Body of pancreas (tissue), 4 donors: ENCODE results near the gene SBNO2. TPM values are rescaled to one million over a fixed set of nuclear protein-coding genes. Genes with fewer than 3 reads are reported as not detected.

Experiments
- ATAC-seq: fragments of 150-250 bp; one replicate; pipeline ENCODE4 v1.9.1; 2016
- DNase-seq, 4 donors: peaks; one replicate each; pipeline ENCODE4 v3.0.0-alpha.2; 2019
- H3K27ac ChIP-seq, 4 donors: fragments of 200-600 bp; sonication (generic); 1 replicate in 3 of 4; 2 replicates in 1 of 4; pipeline versions ENCODE4 v1.5.1 to v1.6.1; 2016 to 2019; ENCODE audit warnings: mild to moderate bottlenecking in 1 of 4, mixed read lengths in 1 of 4, moderate library complexity in 1 of 4
- H3K27me3 ChIP-seq, 2 donors: fragments of 200-600 bp; sonication (generic); one replicate each; pipeline ENCODE4 v1.6.0; 2016; ENCODE audit warnings: mild to moderate bottlenecking in 1 of 2
- H3K36me3 ChIP-seq, 2 donors: fragments of 200-600 bp; sonication (generic); replicated peaks in 1 of 2; 2 replicates each; pipeline ENCODE4 v1.5.1; 2016; ENCODE audit warnings: low read depth in 2 of 2; ENCODE audit not compliant: insufficient read depth in 1 of 2
- H3K4me1 ChIP-seq: fragments of 200-600 bp; sonication (generic); one replicate; pipeline ENCODE4 v1.6.0; 2016
- H3K4me3 ChIP-seq, 2 donors: fragments of 200-600 bp; sonication (generic); 1 replicate in 1 of 2; 2 replicates in 1 of 2; pipeline ENCODE4 v1.5.1; 2016 to 2019
- H3K9me3 ChIP-seq, 3 donors: fragments of 200-600 bp; sonication (generic); 1 replicate in 2 of 3; 2 replicates in 1 of 3; pipeline ENCODE4 v1.5.1; 2016
- POLR2A ChIP-seq, 3 donors: fragments of 450-650 bp; IDR thresholded peaks; one replicate each; pipeline ENCODE4 v1.6.1; 2016; ENCODE audit warnings: antibody characterized with exemption in 3 of 3, mild to moderate bottlenecking in 2 of 3
- WGBS, 2 donors: methylation state at CpG; one replicate each; pipeline ENCODE4 v1.1.5; 2017; 5-methylcytosine and 5-hydroxymethylcytosine counted together
- intact Hi-C: fragments of 100-400 bp; cut with DNase I; formaldehyde crosslinking; loops from one replicate; pipeline ENCODE4 v1.15.1; 2023
- total RNA-seq, 2 donors: library from RNA; depleted of rRNA; stranded (reverse); fragments of >200 nt; gene quantifications; one replicate each; pipeline ENCODE4 v1.1.0, GENCODE V29; 2016
- TF ChIP-seq, protein P1 (sequence below), 7 experiments: fragments of 450-650 bp in 4 of 7; fragments of 200-600 bp in 3 of 7; sonication (generic) in 3 of 7; IDR thresholded peaks; one replicate each; pipeline ENCODE4 v1.5.1; 2016 to 2019; ENCODE audit warnings: antibody characterized with exemption in 7 of 7

The SBNO2 gene
- total RNA-seq, 2 donors from 2014 or later, result 14.0 to 30.7 TPM

DNA sequence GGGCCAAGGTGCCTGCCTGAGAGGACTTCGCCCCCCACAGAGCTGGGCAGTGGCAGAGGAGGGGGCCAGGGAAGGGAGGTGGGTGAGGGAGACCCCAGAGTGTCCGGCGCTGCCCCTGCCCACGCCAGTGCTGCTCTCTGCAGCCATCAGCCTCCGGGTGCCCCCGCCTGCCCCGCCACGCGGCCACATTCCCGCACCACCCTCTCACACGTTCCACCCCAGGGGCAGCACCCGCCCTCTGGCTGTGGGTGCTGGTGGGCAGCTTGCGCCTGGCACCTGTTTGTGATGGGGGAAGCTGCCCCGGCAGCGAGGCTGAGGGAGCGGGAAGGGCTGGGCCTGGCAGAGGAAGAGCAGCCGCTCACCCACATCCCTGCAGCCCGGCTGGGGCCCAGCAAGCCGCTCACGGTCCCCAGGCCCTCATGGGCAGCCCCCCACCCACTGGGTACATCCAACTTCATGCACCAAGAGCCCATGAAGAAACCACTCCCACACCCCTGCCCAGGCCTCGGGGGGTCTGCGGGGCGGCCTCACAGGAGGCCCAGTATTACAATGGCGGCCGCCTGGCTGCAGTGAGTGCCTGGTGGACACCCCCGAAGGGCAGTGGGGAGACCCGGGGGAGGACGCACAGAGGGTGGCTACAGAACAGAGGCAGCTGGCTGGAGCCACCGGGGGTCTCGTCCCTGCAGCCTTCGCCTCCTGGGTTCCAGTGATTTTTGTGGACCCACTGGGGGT is 14.0 kb downstream of the SBNO2 start:
- ATAC-seq (no peak), DNase-seq (no peak)
- Histone ChIP-seq H3K4me1 (peaks cover 15% of the 10 kb centered on the region), H3K9me3 (no peaks in the 10 kb centered on the region), H3K4me3 (no peak overlapping the region), H3K27ac (no peak overlapping the region), H3K27me3 (no peaks in the 10 kb centered on the region), H3K36me3 (no peaks in the 10 kb centered on the region)
- intact Hi-C loops, result no loop called here
- TF ChIP-seq, protein P1, sequence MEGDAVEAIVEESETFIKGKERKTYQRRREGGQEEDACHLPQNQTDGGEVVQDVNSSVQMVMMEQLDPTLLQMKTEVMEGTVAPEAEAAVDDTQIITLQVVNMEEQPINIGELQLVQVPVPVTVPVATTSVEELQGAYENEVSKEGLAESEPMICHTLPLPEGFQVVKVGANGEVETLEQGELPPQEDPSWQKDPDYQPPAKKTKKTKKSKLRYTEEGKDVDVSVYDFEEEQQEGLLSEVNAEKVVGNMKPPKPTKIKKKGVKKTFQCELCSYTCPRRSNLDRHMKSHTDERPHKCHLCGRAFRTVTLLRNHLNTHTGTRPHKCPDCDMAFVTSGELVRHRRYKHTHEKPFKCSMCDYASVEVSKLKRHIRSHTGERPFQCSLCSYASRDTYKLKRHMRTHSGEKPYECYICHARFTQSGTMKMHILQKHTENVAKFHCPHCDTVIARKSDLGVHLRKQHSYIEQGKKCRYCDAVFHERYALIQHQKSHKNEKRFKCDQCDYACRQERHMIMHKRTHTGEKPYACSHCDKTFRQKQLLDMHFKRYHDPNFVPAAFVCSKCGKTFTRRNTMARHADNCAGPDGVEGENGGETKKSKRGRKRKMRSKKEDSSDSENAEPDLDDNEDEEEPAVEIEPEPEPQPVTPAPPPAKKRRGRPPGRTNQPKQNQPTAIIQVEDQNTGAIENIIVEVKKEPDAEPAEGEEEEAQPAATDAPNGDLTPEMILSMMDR (IDR thresholded peaks at IDR 0.05), result no peak
- TF ChIP-seq POLR2A (IDR thresholded peaks at IDR 0.05), result no peak
- WGBS, 2 donors, result 86 to 90% methylated on average over 11 to 22 of the region's 31 CpGs

DNA sequence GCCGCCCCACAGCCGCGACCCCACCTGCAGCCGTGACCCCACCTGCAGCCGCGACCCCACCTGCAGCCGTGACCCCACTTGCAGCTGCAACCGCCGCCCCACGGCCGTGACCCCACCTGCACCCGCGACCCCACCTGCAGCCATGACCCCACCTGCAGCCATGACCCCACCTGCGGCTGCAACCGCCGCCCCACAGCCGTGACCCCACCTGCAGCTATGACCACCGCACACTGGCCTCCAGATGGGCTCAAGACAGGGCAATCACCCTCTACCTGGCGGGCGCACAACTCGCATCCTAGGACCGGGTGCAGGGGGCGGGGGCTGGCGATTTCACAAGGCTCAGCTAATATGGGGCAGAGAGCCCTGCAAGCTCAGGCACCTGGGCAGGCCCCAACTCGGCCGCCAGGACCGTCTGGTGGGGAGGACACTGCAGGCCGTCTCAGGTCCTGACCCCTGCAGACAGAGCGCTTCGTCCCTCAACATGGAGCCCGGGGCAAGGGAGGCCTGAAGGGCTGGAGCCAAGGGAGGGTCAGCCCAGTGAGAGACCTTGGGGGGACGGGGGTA is 15.1 kb downstream of the SBNO2 start:
- Histone ChIP-seq H3K27me3 (no peaks in the 10 kb centered on the region), H3K27ac (no peak overlapping the region), H3K4me3 (no peak overlapping the region), H3K4me1 (peaks cover 22% of the 10 kb centered on the region), H3K36me3 (no peaks in the 10 kb centered on the region), H3K9me3 (no peaks in the 10 kb centered on the region)
- DNase-seq (no peak), ATAC-seq (no peak)
- TF ChIP-seq, protein P1 (IDR thresholded peaks at IDR 0.05), result no peak
- no peak for TF ChIP-seq POLR2A (IDR thresholded peaks at IDR 0.05)
- 92 to 100% methylated on average over 2 to 22 of the region's 32 CpGs for WGBS, 2 donors
- intact Hi-C loops, result no loop called here

DNA sequence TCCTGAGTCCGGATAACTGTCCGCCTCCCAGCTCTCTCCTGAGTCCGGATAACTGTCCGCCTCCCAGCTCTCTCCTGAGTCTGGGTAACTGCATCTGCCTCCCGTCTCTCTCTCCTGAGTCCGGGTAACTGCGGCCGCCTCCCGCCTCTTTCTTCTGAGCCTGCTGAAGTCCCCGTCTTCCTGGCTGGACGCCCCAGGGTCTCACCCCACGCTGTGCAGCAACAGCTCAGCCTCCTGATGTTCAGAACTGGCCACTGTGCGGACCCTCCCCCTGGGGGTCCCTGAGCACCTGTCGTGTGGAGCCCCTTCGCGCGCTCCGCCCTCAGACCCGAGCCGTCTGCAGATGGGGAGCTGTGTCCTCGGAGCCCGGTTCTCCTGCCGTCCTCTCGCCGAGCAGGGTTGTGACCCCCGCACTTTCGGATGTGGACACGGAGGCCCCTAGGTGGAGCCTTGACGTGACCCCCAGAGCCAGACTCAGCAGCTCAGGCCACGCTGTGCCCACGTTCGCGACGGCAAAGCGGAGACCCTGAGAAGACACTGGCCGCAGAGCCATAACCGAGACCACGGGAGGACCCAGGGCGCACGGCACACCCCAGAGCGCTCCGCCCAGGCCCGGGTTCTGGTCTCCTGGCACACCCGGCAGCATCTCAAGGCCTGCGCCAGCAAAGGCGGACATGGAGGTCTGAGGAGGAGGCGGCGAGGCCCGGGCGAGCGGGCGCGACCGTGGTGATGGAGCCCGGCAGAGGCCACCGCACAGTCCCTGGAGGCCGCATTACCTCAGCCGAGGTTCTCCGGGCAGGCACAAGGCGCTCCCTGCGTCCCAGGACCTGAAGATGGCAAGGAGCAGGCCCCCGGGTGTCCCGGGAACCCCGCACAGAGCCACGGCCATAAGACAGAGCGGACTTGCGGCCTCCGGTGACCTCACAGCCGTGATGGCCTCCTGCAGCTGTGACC is 15.9 kb downstream of the SBNO2 start:
- Histone ChIP-seq H3K4me1 (peaks cover 22% of the 10 kb centered on the region), H3K9me3 (no peaks in the 10 kb centered on the region), H3K36me3 (no peaks in the 10 kb centered on the region), H3K27ac (no peak overlapping the region), H3K27me3 (no peaks in the 10 kb centered on the region), H3K4me3 (no peak overlapping the region)
- intact Hi-C loops, result no loop called here
- no peak for TF ChIP-seq POLR2A (IDR thresholded peaks at IDR 0.05)
- 95% methylated on average over 50 to 62 of the region's 69 CpGs for WGBS, 2 donors
- ATAC-seq (no peak), DNase-seq (no peak)

DNA sequence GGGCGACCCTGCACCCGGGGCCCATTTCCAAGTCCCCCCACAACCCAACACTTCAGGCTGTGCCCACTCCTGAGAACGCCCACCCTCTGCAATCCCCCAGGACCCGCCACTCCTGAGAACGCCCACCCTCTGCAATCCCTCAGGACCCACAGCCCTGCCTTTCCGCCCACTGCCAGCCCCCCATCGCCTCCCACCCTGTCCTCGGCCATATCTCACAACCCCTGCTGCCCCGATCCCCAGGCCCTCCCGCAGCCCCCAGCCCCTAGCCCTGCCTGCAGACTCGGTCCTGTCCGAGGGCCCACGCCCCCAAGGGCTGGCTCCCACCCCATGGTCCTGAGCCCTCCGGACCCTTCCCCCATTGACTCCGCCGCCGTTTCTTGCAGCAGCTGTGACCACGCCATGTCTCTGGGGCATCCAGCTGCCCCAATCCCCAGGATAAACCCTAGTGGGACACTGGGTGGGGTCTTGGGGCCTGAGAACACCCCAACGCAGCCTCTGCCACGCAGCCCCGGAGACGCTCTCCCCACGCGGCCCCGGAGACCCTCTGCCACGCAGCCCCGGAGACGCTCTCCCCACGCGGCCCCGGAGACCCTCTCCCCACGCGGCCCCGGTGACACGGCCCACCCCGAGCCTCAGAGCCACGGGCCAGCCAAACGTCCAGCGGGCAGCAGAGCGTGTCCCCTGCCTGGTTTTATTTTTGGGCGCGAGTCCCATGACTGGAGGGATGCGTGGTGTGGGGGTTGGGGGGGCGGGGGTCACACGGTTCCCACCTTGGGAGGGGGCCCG is 17.0 kb downstream of the SBNO2 start:
- Histone ChIP-seq H3K27me3 (no peaks in the 10 kb centered on the region), H3K4me3 (no peak overlapping the region), H3K36me3 (peaks cover 0 to 3% of the 10 kb centered on the region in 2 donors), H3K9me3 (no peaks in the 10 kb centered on the region), H3K4me1 (peaks cover 22% of the 10 kb centered on the region), H3K27ac (no peak overlapping the region)
- ATAC-seq (no peak), DNase-seq (no peak)
- WGBS, 2 donors, result 93 to 95% methylated on average over 31 to 41 of the region's 46 CpGs
- TF ChIP-seq, protein P1 (IDR thresholded peaks at IDR 0.05), result no peak
- TF ChIP-seq POLR2A (IDR thresholded peaks at IDR 0.05), result no peak
- intact Hi-C loops, result no loop called here
